Measurements from ENCODE around the gene ENTPD5. TPM values are rescaled to one million over a fixed set of nuclear protein-coding genes. Genes with fewer than 3 reads are reported as not detected.
A peak's percentile ranks its signal among the peaks of the same experiment; 100 is the strongest.

ENTPD5 gene
- total and polyA plus RNA-seq, 2 experiments from 2014 or later = 25.1 to 71.0 TPM

GRCh38 chr14:73955674-73956073 is 63.4 kb downstream of the ENTPD5 start:
- no peak for TF ChIP-seq EZH2 (IDR thresholded peaks at IDR 0.05; ENCODE audit: borderline replicate concordance)
- no peak for TF ChIP-seq EZH2phosphoT487 (IDR thresholded peaks at IDR 0.05; ENCODE audit: low read depth, severe bottlenecking, unreplicated experiment)
- no peak for TF ChIP-seq CTCF (IDR thresholded peaks at IDR 0.05; ENCODE audit: poor library complexity)
- Histone ChIP-seq H3K9me2 (replicated peaks; ENCODE audit: insufficient read depth) (no peaks in the 10 kb centered on the region), H4K20me1 (ENCODE audit: insufficient read depth, poor library complexity, severe bottlenecking) (no peaks in the 10 kb centered on the region), H3K27ac (no peak overlapping the region), H3K36me3 (replicated peaks; ENCODE audit: insufficient read depth, low read depth) (no peaks in the 10 kb centered on the region), H3K9me3 (ENCODE audit: low read depth) (no peaks in the 10 kb centered on the region), H3K4me1 (ENCODE audit: insufficient read depth) (peaks cover 6% of the 10 kb centered on the region), H3K79me2 (peaks cover 10% of the 10 kb centered on the region), H3K27me3 (no peaks in the 10 kb centered on the region), H3K4me2 (no peak overlapping the region), H2AFZ (no peak overlapping the region), H3K4me3 (no peak overlapping the region)
- WGBS (ENCODE audit: low lambda C conversion rate, missing lambda C conversion rate) = 99% methylated on average over 5 of the region's 5 CpGs
- no peak for DNase-seq (ENCODE audit: low spot score)

- no peak overlapping the region for H3K4me2 ChIP-seq
- no peak overlapping the region for H2AFZ ChIP-seq
- peaks cover 6% of the 10 kb centered on the region for H3K4me1 ChIP-seq (ENCODE audit: insufficient read depth)
- H3K9me2 ChIP-seq (replicated peaks; ENCODE audit: insufficient read depth) = no peaks in the 10 kb centered on the region
- H3K36me3 ChIP-seq (replicated peaks; ENCODE audit: insufficient read depth, low read depth) = no peaks in the 10 kb centered on the region
- H4K20me1 ChIP-seq (ENCODE audit: insufficient read depth, poor library complexity, severe bottlenecking) = no peaks in the 10 kb centered on the region
- no peak for DNase-seq (ENCODE audit: low spot score)
- TF ChIP-seq EZH2 (IDR thresholded peaks at IDR 0.05; ENCODE audit: borderline replicate concordance) (no peak), CTCF (IDR thresholded peaks at IDR 0.05; ENCODE audit: poor library complexity) (no peak), EZH2phosphoT487 (IDR thresholded peaks at IDR 0.05; ENCODE audit: low read depth, severe bottlenecking, unreplicated experiment) (no peak)
- H3K27me3 ChIP-seq = no peaks in the 10 kb centered on the region
- H3K4me3 ChIP-seq = no peak overlapping the region
- no peaks in the 10 kb centered on the region for H3K9me3 ChIP-seq (ENCODE audit: low read depth)
- no peak overlapping the region for H3K27ac ChIP-seq
- peaks cover 15% of the 10 kb centered on the region for H3K79me2 ChIP-seq
- 100% methylated on average over 1 of the region's 1 CpG for WGBS (ENCODE audit: low lambda C conversion rate, missing lambda C conversion rate)
These were observed 65.4 kb downstream of the ENTPD5 start for GRCh38 chr14:73953731-73954130.

GRCh38 chr14:73949752-73950734 is 69.0 kb downstream of the ENTPD5 start, which contains the start of the genes COQ6 and FAM161B:
COQ6 (plus strand) TSS chr14:73950302; CDS start chr14:73950333, 31 bp downstream.
FAM161B (minus strand) TSS chr14:73950094; CDS start chr14:73950026, 68 bp downstream.
- Histone ChIP-seq H3K27me3 (no peaks in the 10 kb centered on the region), H3K79me2 (peaks cover 15% of the 10 kb centered on the region), H3K4me2 (peak within 1 kb of the TSS; percentile 74), H3K9me3 (ENCODE audit: low read depth) (no peaks in the 10 kb centered on the region), H3K27ac (peak within 1 kb of the TSS; percentile 90), H3K36me3 (replicated peaks; ENCODE audit: insufficient read depth, low read depth) (no peaks in the 10 kb centered on the region), H3K4me1 (ENCODE audit: insufficient read depth) (peaks cover 6% of the 10 kb centered on the region), H3K9me2 (replicated peaks; ENCODE audit: insufficient read depth) (no peaks in the 10 kb centered on the region), H3K4me3 (peak within 1 kb of the TSS; percentile 65), H2AFZ (peak within 1 kb of the TSS; percentile 74), H4K20me1 (ENCODE audit: insufficient read depth, poor library complexity, severe bottlenecking) (no peaks in the 10 kb centered on the region)
- no peak for TF ChIP-seq EZH2 (IDR thresholded peaks at IDR 0.05; ENCODE audit: borderline replicate concordance)
- TF ChIP-seq EZH2phosphoT487 (IDR thresholded peaks at IDR 0.05; ENCODE audit: low read depth, severe bottlenecking, unreplicated experiment) = no peak
- TF ChIP-seq CTCF (IDR thresholded peaks at IDR 0.05; ENCODE audit: poor library complexity) = peak; percentile 25
- peak; percentile 97 for DNase-seq (ENCODE audit: low spot score)
- WGBS (ENCODE audit: low lambda C conversion rate, missing lambda C conversion rate) = under 1% methylated on average over 70 of the region's 70 CpGs
